ENCODE results near the gene ACTN3. TPM values are rescaled to one million over a fixed set of nuclear protein-coding genes. Genes with fewer than 3 reads are reported as not detected.
"Not testable (repeated sequence)": the region's sequence is repeated elsewhere in the genome, so short reads cannot be mapped to it uniquely, and the experiment has no call there.

ACTN3 gene
- total RNA-seq, 4 donors from 2014 or later = not detected

GRCh38 chr11:66539870-66540213 is 6.9 kb upstream of the ACTN3 start:
- H3K4me3 ChIP-seq = no peak overlapping the region
- no peaks in the 10 kb centered on the region for H3K9me3 ChIP-seq
- TF ChIP-seq, protein P1, sequence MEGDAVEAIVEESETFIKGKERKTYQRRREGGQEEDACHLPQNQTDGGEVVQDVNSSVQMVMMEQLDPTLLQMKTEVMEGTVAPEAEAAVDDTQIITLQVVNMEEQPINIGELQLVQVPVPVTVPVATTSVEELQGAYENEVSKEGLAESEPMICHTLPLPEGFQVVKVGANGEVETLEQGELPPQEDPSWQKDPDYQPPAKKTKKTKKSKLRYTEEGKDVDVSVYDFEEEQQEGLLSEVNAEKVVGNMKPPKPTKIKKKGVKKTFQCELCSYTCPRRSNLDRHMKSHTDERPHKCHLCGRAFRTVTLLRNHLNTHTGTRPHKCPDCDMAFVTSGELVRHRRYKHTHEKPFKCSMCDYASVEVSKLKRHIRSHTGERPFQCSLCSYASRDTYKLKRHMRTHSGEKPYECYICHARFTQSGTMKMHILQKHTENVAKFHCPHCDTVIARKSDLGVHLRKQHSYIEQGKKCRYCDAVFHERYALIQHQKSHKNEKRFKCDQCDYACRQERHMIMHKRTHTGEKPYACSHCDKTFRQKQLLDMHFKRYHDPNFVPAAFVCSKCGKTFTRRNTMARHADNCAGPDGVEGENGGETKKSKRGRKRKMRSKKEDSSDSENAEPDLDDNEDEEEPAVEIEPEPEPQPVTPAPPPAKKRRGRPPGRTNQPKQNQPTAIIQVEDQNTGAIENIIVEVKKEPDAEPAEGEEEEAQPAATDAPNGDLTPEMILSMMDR (IDR thresholded peaks at IDR 0.05) = no peak
- TF ChIP-seq POLR2A (IDR thresholded peaks at IDR 0.05) = no peak
- peaks cover 0 to 86% (median 0%) of the 10 kb centered on the region in 3 donors for H3K36me3 ChIP-seq
- 98% methylated on average over 9 of the region's 10 CpGs; no CpG with 5 or more reads in 1 of the 2 donors for WGBS, 2 donors
- intact Hi-C loops (cut with DNase I) = no loop called here
- no peak for DNase-seq
- H3K27me3 ChIP-seq = no peaks in the 10 kb centered on the region
- peaks cover 0 to 18% (median 13%) of the 10 kb centered on the region in 3 donors for H3K4me1 ChIP-seq
- no peak overlapping the region for H3K27ac ChIP-seq

DNA sequence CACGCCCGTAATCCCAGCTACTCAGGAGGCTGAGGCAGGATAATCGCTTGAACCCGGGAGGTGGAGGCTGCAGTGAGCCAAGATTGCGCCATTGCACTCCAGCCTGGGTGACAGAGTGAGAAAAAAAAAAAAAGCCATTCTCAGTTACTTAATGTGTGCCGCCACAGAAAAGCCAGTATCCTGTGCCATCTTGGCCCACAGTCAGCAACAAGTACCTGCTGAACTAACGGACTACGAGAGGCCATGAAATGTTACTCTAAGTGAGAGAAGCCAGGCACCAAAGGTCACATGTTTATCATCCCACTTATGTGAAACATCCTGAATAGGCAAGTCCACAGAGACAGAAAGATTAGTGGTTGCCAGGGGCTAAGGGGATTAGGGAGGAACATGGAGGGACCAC is 6.1 kb upstream of the ACTN3 start:
- H3K27me3 ChIP-seq; intact Hi-C loops (cut with DNase I); H3K27ac ChIP-seq; H3K9me3 ChIP-seq; H3K4me3 ChIP-seq; DNase-seq: not testable (repeated sequence)
- 75 to 91% methylated on average over 8 of the region's 8 CpGs for WGBS, 2 donors
- Histone ChIP-seq H3K4me1 (peaks cover 6 to 26% (median 18%) of the 10 kb centered on the region in 3 donors), H3K36me3 (peaks cover 0 to 78% (median 0%) of the 10 kb centered on the region in 3 donors)

GRCh38 chr11:66541892-66542291 is 4.8 kb upstream of the ACTN3 start:
- WGBS, 2 donors = 79 to 80% methylated on average over 2 to 4 of the region's 4 CpGs
- peaks cover 0 to 65% (median 0%) of the 10 kb centered on the region in 3 donors for H3K36me3 ChIP-seq
- peaks cover 7 to 36% (median 24%) of the 10 kb centered on the region in 3 donors for H3K4me1 ChIP-seq
- H3K9me3 ChIP-seq = no peaks in the 10 kb centered on the region
- H3K27me3 ChIP-seq = no peaks in the 10 kb centered on the region
- DNase-seq = no peak
- TF ChIP-seq POLR2A (IDR thresholded peaks at IDR 0.05) = no peak
- TF ChIP-seq, protein P1 (IDR thresholded peaks at IDR 0.05) = no peak
- intact Hi-C loops (cut with DNase I) = no loop called here
- no peak overlapping the region for H3K4me3 ChIP-seq
- no peak overlapping the region for H3K27ac ChIP-seq

GRCh38 chr11:66542362-66542761 is 4.3 kb upstream of the ACTN3 start:
- TF ChIP-seq, protein P1 (IDR thresholded peaks at IDR 0.05) = no peak
- no peak for TF ChIP-seq POLR2A (IDR thresholded peaks at IDR 0.05)
- Histone ChIP-seq H3K4me1 (peaks cover 7 to 40% (median 26%) of the 10 kb centered on the region in 3 donors), H3K27me3 (no peaks in the 10 kb centered on the region), H3K27ac (no peak overlapping the region), H3K4me3 (no peak overlapping the region), H3K9me3 (no peaks in the 10 kb centered on the region), H3K36me3 (peaks cover 0 to 61% (median 0%) of the 10 kb centered on the region in 3 donors)
- no peak for DNase-seq
- intact Hi-C loops (cut with DNase I) = no loop called here
- 69 to 77% methylated on average over 10 of the region's 10 CpGs for WGBS, 2 donors

- TF ChIP-seq POLR2A (IDR thresholded peaks at IDR 0.05) = no peak
- TF ChIP-seq, protein P1 (IDR thresholded peaks at IDR 0.05) = peak; percentile 25 to 49 (median 36)
- Histone ChIP-seq H3K9me3 (no peaks in the 10 kb centered on the region), H3K27me3 (no peaks in the 10 kb centered on the region), H3K4me3 (peak overlapping the region in 2 of 4 donors; percentile 2 to 41), H3K27ac (peak overlapping the region; percentile 15 to 70 (median 52)), H3K4me1 (peaks cover 7 to 40% (median 26%) of the 10 kb centered on the region in 3 donors), H3K36me3 (peaks cover 0 to 49% (median 0%) of the 10 kb centered on the region in 3 donors)
- no peak for DNase-seq
- intact Hi-C loops (cut with DNase I) = no loop called here
- 48 to 81% methylated on average over 4 of the region's 26 CpGs for WGBS, 2 donors
Measured at GRCh38 chr11:66543263-66544107, 3.2 kb upstream of the ACTN3 start.

DNA sequence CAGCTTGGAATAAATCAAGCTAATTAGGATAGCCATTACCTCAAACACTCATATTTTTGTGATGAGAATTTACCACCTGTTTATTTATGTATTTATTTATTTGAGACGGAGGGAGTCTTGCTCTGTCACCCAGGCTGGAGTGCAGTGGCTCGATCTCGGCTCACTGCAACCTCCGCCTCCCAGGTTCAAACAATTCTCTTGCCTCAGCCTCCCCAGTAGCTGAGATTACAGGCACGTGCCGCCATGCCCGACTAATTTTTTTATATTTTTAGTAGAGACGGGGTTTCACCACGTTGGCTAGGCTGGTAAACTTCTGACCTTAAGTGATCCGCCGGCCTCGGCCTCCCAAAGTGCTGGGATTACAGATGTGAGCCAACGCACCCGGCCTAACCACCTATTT is 1.8 kb upstream of the ACTN3 start:
- H3K36me3 ChIP-seq = peaks cover 0 to 35% (median 0%) of the 10 kb centered on the region in 3 donors
- intact Hi-C loops (cut with DNase I); DNase-seq; H3K27me3 ChIP-seq; H3K9me3 ChIP-seq: not testable (repeated sequence)
- peak overlapping the region in 3 of 4 donors; percentile 60 to 89 (median 86) for H3K27ac ChIP-seq
- WGBS, 2 donors = 56 to 59% methylated on average over 14 of the region's 14 CpGs
- peak overlapping the region; percentile 68 to 90 (median 82) for H3K4me3 ChIP-seq
- peaks cover 7 to 40% (median 26%) of the 10 kb centered on the region in 3 donors for H3K4me1 ChIP-seq
